Measurements from ENCODE around the gene KBTBD8. TPM values are rescaled to one million over a fixed set of nuclear protein-coding genes. Genes with fewer than 3 reads are reported as not detected.

The KBTBD8 gene
- total RNA-seq, 1 donor from 2014 or later = 9.2 TPM

GRCh38 chr3:67031986-67032385, 33.9 kb downstream of the KBTBD8 start:
- H3K27me3 ChIP-seq (ENCODE audit: insufficient read depth, low read length) = no peaks in the 10 kb centered on the region
- H3K4me2 ChIP-seq (ENCODE audit: low read length) = no peak overlapping the region
- DNase-seq (ENCODE audit: low read depth) (no peak), FAIRE-seq (no peak)
- no peak overlapping the region for H3K9ac ChIP-seq (ENCODE audit: low read length)
- no peaks in the 10 kb centered on the region for H3K79me2 ChIP-seq (ENCODE audit: insufficient read depth, low read length)
- Mint-ChIP-seq H3K4me1 (ENCODE audit: low read depth, unreplicated experiment) (no peaks in the 10 kb centered on the region), H3K27ac (ENCODE audit: unreplicated experiment) (no peak overlapping the region), H3K4me3 (ENCODE audit: unreplicated experiment) (no peak overlapping the region), H3K9me3 (ENCODE audit: unreplicated experiment) (no peaks in the 10 kb centered on the region), H3K27me3 (ENCODE audit: low read depth, unreplicated experiment) (no peaks in the 10 kb centered on the region), H3K36me3 (ENCODE audit: low read depth, unreplicated experiment) (no peaks in the 10 kb centered on the region)
- H3K9me3 ChIP-seq (ENCODE audit: insufficient read depth, low read depth, low read length) = no peaks in the 10 kb centered on the region
- no peak overlapping the region for H3K4me3 ChIP-seq (ENCODE audit: insufficient read depth, low read depth, low read length)
- H3K36me3 ChIP-seq (ENCODE audit: insufficient read depth, low read length) = no peaks in the 10 kb centered on the region
- H3K4me1 ChIP-seq (ENCODE audit: insufficient read depth, low read length) = no peaks in the 10 kb centered on the region
- H3K27ac ChIP-seq (ENCODE audit: low read depth, low read length) = no peak overlapping the region
- no peak overlapping the region for H2AFZ ChIP-seq (ENCODE audit: low read depth, low read length)
- TF ChIP-seq EZH2 (IDR thresholded peaks at IDR 0.05; ENCODE audit: insufficient read depth, low read length) (no peak), CTCF (IDR thresholded peaks at IDR 0.05; ENCODE audit: insufficient read depth, low read depth, low read length) (no peak)
- no peaks in the 10 kb centered on the region for H4K20me1 ChIP-seq (ENCODE audit: insufficient read depth, low read length)

GRCh38 chr3:67033079-67033478, 35.0 kb downstream of the KBTBD8 start:
- H3K4me3 Mint-ChIP-seq (ENCODE audit: unreplicated experiment) = no peak overlapping the region
- H3K4me1 Mint-ChIP-seq (ENCODE audit: low read depth, unreplicated experiment) = no peaks in the 10 kb centered on the region
- no peaks in the 10 kb centered on the region for H3K4me1 ChIP-seq (ENCODE audit: insufficient read depth, low read length)
- no peaks in the 10 kb centered on the region for H3K36me3 ChIP-seq (ENCODE audit: insufficient read depth, low read length)
- DNase-seq (ENCODE audit: low read depth) (no peak), FAIRE-seq (no peak)
- no peaks in the 10 kb centered on the region for H3K36me3 Mint-ChIP-seq (ENCODE audit: low read depth, unreplicated experiment)
- no peaks in the 10 kb centered on the region for H3K79me2 ChIP-seq (ENCODE audit: insufficient read depth, low read length)
- no peaks in the 10 kb centered on the region for H3K27me3 Mint-ChIP-seq (ENCODE audit: low read depth, unreplicated experiment)
- no peaks in the 10 kb centered on the region for H3K9me3 ChIP-seq (ENCODE audit: insufficient read depth, low read depth, low read length)
- no peak overlapping the region for H3K27ac Mint-ChIP-seq (ENCODE audit: unreplicated experiment)
- no peak overlapping the region for H3K27ac ChIP-seq (ENCODE audit: low read depth, low read length)
- TF ChIP-seq EZH2 (IDR thresholded peaks at IDR 0.05; ENCODE audit: insufficient read depth, low read length) (no peak), CTCF (IDR thresholded peaks at IDR 0.05; ENCODE audit: insufficient read depth, low read depth, low read length) (no peak)
- H4K20me1 ChIP-seq (ENCODE audit: insufficient read depth, low read length) = no peaks in the 10 kb centered on the region
- no peak overlapping the region for H3K4me2 ChIP-seq (ENCODE audit: low read length)
- H3K27me3 ChIP-seq (ENCODE audit: insufficient read depth, low read length) = no peaks in the 10 kb centered on the region
- H3K9ac ChIP-seq (ENCODE audit: low read length) = no peak overlapping the region
- no peaks in the 10 kb centered on the region for H3K9me3 Mint-ChIP-seq (ENCODE audit: unreplicated experiment)
- H3K4me3 ChIP-seq (ENCODE audit: insufficient read depth, low read depth, low read length) = no peak overlapping the region
- H2AFZ ChIP-seq (ENCODE audit: low read depth, low read length) = no peak overlapping the region

GRCh38 chr3:67034371-67034770, 36.3 kb downstream of the KBTBD8 start:
- Mint-ChIP-seq H3K4me1 (ENCODE audit: low read depth, unreplicated experiment) (no peaks in the 10 kb centered on the region), H3K27ac (ENCODE audit: unreplicated experiment) (no peak overlapping the region), H3K27me3 (ENCODE audit: low read depth, unreplicated experiment) (no peaks in the 10 kb centered on the region), H3K36me3 (ENCODE audit: low read depth, unreplicated experiment) (no peaks in the 10 kb centered on the region), H3K4me3 (ENCODE audit: unreplicated experiment) (no peak overlapping the region), H3K9me3 (ENCODE audit: unreplicated experiment) (no peaks in the 10 kb centered on the region)
- Histone ChIP-seq H3K9me3 (ENCODE audit: insufficient read depth, low read depth, low read length) (no peaks in the 10 kb centered on the region), H3K4me1 (ENCODE audit: insufficient read depth, low read length) (no peaks in the 10 kb centered on the region), H3K79me2 (ENCODE audit: insufficient read depth, low read length) (no peaks in the 10 kb centered on the region), H3K9ac (ENCODE audit: low read length) (no peak overlapping the region), H3K27ac (ENCODE audit: low read depth, low read length) (no peak overlapping the region), H3K4me2 (ENCODE audit: low read length) (no peak overlapping the region), H3K27me3 (ENCODE audit: insufficient read depth, low read length) (no peaks in the 10 kb centered on the region), H4K20me1 (ENCODE audit: insufficient read depth, low read length) (no peaks in the 10 kb centered on the region), H3K36me3 (ENCODE audit: insufficient read depth, low read length) (no peaks in the 10 kb centered on the region), H2AFZ (ENCODE audit: low read depth, low read length) (no peak overlapping the region), H3K4me3 (ENCODE audit: insufficient read depth, low read depth, low read length) (no peak overlapping the region)
- FAIRE-seq = no peak
- TF ChIP-seq CTCF (IDR thresholded peaks at IDR 0.05; ENCODE audit: insufficient read depth, low read depth, low read length) (no peak), EZH2 (IDR thresholded peaks at IDR 0.05; ENCODE audit: insufficient read depth, low read length) (no peak)
- no peak for DNase-seq (ENCODE audit: low read depth)
